Activated naive CD4-positive, alpha-beta T cell treated with Interleukin-2 at 50 U/mL for 16 hours (primary cell): ENCODE measurements around the gene NOL12.
"Not testable (repeated sequence)": the region's sequence is repeated elsewhere in the genome, so short reads cannot be mapped to it uniquely, and the experiment has no call there.

Experiments
- DNase-seq: peaks from one replicate; pipeline ENCODE4 v3.0.0-alpha.2; 2020

Gene NOL12

GRCh38 chr22:37686002-37686982 is at the start of gene NOL12:
Gene NOL12 (plus strand): TSS chr22:37686343. CDS start chr22:37686393, 50 bp downstream.
- DNase-seq: peak; percentile 83

GRCh38 chr22:37636949-37637273 is 49.2 kb upstream of the NOL12 start:
- no peak for DNase-seq

- peak; percentile 33 for DNase-seq
Observed at GRCh38 chr22:37638391-37639069, 47.6 kb upstream of the NOL12 start.

- DNase-seq: peak; percentile 65
Observed at GRCh38 chr22:37639070-37639760, 46.9 kb upstream of the NOL12 start, which contains the start of gene SH3BP1. Gene SH3BP1 (plus strand): TSS chr22:37639669. CDS start chr22:37639788, 119 bp downstream.

- no peak for DNase-seq
Observed at GRCh38 chr22:37639771-37640590, 46.2 kb upstream of the NOL12 start.

GRCh38 chr22:37640591-37641560 is 45.3 kb upstream of the NOL12 start:
- DNase-seq: no peak

- DNase-seq: no peak
Observed at GRCh38 chr22:37641561-37641949, 44.6 kb upstream of the NOL12 start.

- DNase-seq: peak; percentile 88
Observed at GRCh38 chr22:37643225-37643847, 42.8 kb upstream of the NOL12 start.

- no peak for DNase-seq
Observed at GRCh38 chr22:37647317-37647716, 38.8 kb upstream of the NOL12 start.

- no peak for DNase-seq
Observed at GRCh38 chr22:37647928-37648327, 38.2 kb upstream of the NOL12 start.

- no peak for DNase-seq
Observed at GRCh38 chr22:37650463-37651136, 35.5 kb upstream of the NOL12 start.

- DNase-seq: no peak
Observed at GRCh38 chr22:37654563-37655251, 31.4 kb upstream of the NOL12 start.

- no peak for DNase-seq
Observed at GRCh38 chr22:37655252-37655563, 30.9 kb upstream of the NOL12 start.

- not testable (repeated sequence) for DNase-seq
Observed at GRCh38 chr22:37656583-37656982, 29.6 kb upstream of the NOL12 start.

GRCh38 chr22:37657590-37658132 is 28.5 kb upstream of the NOL12 start:
- no peak for DNase-seq

GRCh38 chr22:37658133-37659065 is 27.7 kb upstream of the NOL12 start, which contains the start of gene PDXP:
Gene PDXP (plus strand): TSS chr22:37658723. CDS start chr22:37658783, 60 bp downstream.
- DNase-seq: peak; percentile 99

GRCh38 chr22:37659066-37659896 is 26.9 kb upstream of the NOL12 start:
- DNase-seq: peak; percentile 34
